Measurements from ENCODE around the gene IMPA2. TPM values are rescaled to one million over a fixed set of nuclear protein-coding genes. Genes with fewer than 3 reads are reported as not detected.
A peak's percentile ranks its signal among the peaks of the same experiment; 100 is the strongest.

Gene IMPA2
- total RNA-seq, 1 experiment from 2014 or later: 13.3 TPM

DNA sequence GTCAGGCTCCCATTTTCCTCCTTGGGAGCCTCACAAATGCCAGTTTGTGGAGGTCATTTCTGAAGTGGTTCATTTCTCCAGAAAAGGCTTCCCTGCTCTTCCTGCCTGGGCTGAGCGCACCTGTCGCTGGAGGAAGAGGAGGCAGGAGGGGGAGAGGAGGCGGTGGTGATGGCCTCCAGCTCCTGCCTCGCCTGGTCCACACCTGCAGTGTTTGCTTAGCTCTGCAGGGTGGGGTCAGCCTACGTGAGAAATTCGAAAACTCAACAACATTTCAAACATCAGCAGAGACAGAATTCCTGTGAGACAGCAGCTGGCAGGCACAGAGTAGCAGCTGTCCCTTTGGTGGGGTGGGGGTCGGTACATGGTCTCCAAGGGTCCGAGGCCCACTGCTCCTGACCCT, 7.9 kb downstream of the IMPA2 start:
- peaks cover 2% of the 10 kb centered on the region for H3K4me1 ChIP-seq (replicated peaks)
- H3K36me3 ChIP-seq: no peaks in the 10 kb centered on the region
- no peak overlapping the region for H3K4me3 ChIP-seq
- no peak for DNase-seq (ENCODE audit: low read depth in 1 of 2, low spot score in 2 of 2)
- no peaks in the 10 kb centered on the region for H3K27me3 ChIP-seq (replicated peaks)
- no peaks in the 10 kb centered on the region for H3K9me3 ChIP-seq (replicated peaks)
- no peak overlapping the region for H3K27ac ChIP-seq

DNA sequence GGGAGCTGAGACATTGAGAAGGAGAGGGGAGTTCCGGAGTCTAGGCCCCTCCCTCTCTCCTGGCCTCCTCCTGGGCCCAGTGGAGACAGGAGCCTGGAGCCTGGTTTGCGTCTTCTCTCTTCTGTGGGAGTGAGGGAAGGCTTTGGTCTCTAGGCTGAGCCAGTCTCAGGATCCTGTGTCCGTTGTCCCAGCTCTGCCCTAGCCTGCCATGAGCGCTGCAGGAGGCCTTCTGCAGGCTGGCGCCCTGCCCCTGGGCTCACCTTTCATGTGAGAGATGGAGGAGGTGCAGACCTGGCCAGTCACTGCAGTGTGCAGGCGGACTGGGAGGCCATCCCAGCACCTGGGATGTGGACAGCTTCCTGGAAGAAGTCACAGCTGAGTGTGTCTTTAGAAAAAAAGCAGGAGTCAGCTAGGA, 8.7 kb downstream of the IMPA2 start:
- H3K9me3 ChIP-seq (replicated peaks): no peaks in the 10 kb centered on the region
- no peak overlapping the region for H3K27ac ChIP-seq
- peaks cover 10% of the 10 kb centered on the region for H3K4me1 ChIP-seq (replicated peaks)
- H3K36me3 ChIP-seq: no peaks in the 10 kb centered on the region
- no peaks in the 10 kb centered on the region for H3K27me3 ChIP-seq (replicated peaks)
- no peak overlapping the region for H3K4me3 ChIP-seq
- DNase-seq (ENCODE audit: low read depth in 1 of 2, low spot score in 2 of 2): no peak

DNA sequence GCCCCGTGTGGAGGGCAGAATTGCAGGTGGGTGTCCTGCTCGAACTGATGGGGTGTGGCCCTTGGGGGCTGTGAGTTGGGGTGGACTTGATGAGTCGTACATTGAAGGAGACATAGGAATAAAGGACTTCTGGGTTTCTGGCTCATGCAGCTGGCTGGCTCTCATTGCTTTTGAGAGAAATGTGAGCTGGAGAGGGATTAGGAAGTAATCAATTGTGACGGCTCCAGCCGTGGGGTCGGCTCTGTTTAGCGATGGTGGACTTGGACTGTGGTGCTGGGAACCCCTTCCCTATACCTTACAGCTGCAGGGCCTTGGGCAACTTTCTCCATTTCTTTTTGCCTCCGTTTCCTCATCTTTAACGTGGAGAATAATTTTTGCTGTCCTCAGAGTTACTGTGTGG, 9.2 kb downstream of the IMPA2 start:
- no peak for DNase-seq (ENCODE audit: low read depth in 1 of 2, low spot score in 2 of 2)
- H3K9me3 ChIP-seq (replicated peaks): no peaks in the 10 kb centered on the region
- H3K4me1 ChIP-seq (replicated peaks): peaks cover 15% of the 10 kb centered on the region
- no peaks in the 10 kb centered on the region for H3K27me3 ChIP-seq (replicated peaks)
- no peak overlapping the region for H3K4me3 ChIP-seq
- H3K36me3 ChIP-seq: no peaks in the 10 kb centered on the region
- H3K27ac ChIP-seq: no peak overlapping the region

DNA sequence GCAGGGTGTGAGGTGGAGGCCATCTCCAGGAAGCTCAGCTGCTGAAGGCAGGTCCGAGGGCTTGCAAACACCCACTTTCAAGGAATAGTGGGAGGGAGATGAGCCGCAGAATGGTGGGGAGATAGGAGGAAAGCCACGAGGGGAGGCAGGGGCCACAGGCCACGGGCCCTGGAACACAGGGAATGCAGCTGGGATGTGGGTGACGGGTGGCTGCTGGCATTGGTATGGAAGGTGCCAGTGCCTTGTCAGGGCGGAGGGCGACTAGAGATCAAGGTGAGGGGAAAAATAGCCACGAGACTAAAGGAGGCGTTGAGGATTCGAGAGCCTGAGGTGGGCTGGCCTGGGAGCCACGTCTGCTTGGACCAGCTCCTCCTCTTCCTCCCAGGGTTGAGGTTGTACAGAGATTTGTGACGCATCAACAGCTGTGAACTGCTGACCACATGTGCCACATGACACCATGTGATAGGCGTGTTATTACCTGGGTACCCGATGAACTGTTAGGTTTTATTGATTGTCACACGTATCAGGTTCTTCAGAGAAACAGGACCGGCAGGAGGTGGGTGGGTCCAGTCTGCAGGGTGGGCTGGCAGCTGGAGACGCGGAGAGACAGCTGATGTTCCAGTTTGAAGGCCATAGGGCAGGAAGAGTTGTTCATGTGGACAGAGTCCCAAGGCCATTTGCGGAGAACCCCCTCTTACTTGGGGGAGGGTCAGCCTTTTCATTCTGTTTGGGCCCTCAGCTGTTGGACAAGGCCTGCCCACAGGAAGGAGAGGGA, 9.9 kb downstream of the IMPA2 start:
- H3K4me3 ChIP-seq: no peak overlapping the region
- H3K27me3 ChIP-seq (replicated peaks): no peaks in the 10 kb centered on the region
- H3K36me3 ChIP-seq: no peaks in the 10 kb centered on the region
- no peak for DNase-seq (ENCODE audit: low read depth in 1 of 2, low spot score in 2 of 2)
- H3K4me1 ChIP-seq (replicated peaks): peaks cover 17% of the 10 kb centered on the region
- no peak overlapping the region for H3K27ac ChIP-seq
- H3K9me3 ChIP-seq (replicated peaks): no peaks in the 10 kb centered on the region

DNA sequence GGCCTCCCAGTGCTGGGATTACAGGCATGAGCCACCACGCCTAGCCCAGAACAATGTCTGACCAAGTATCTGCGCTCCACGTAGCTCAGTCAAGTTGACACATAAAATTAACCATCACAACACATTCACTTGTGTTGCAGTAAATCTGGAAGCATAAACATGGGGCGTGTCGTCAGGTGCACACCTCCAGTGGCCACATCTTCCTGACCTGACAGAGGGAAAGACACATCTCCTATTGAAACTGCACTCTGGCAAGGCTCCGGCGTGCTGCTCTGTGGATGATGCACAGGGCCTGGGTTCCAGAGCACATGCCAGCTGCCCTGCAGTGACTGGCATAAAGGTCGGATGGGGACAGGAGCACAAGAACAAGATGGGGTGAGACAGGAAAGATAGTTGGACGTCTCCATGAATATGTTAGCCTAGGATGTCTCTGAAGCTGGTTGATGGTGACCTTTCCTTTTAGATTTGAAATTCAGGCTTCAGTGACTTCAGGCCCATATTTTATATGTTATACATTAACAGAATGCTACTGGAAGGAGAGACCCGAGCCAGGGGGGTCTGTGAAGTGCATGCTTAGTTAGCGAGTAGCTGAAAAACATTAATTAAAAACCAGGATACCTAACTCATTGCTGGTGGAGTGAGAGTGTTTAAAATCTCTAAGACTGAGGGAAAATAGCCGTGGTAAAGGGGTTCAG, 10.9 kb downstream of the IMPA2 start:
- Histone ChIP-seq H3K4me3 (no peak overlapping the region), H3K27me3 (replicated peaks) (no peaks in the 10 kb centered on the region), H3K4me1 (replicated peaks) (peaks cover 17% of the 10 kb centered on the region), H3K36me3 (no peaks in the 10 kb centered on the region), H3K9me3 (replicated peaks) (no peaks in the 10 kb centered on the region), H3K27ac (no peak overlapping the region)
- no peak for DNase-seq (ENCODE audit: low read depth in 1 of 2, low spot score in 2 of 2)

DNA sequence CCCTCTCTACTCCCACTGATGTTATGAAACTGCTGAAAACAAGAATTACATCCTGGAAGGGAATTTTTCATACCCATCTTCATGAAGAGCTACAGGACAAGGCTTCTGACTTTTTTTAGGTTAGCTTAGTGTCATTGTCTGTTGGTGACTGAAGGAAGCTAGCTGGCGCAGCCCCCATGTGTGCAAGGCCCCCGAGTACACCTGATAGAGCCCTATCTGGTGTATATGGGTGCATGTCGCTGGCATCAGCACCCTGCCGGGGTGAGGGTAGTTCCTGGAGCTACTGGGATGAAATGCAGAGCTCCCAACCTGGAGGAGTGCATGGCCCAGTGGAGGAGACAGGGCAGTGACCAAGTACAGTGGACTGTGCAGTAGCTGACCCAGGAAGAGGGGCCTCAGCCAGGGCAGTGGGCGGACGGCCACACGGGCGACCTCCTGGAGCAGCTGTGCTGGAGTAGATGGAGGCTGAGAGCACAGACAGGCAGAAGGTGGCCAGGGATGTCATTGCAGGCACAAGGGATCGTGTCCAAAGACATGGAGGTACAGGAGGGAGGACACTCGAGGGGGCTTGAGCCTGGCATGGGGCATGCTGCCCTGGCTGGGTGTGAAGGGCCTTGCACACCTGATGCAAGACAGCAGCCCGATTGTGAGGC, 12.1 kb downstream of the IMPA2 start:
- H3K27me3 ChIP-seq (replicated peaks): no peaks in the 10 kb centered on the region
- H3K4me1 ChIP-seq (replicated peaks): peaks cover 17% of the 10 kb centered on the region
- H3K27ac ChIP-seq: no peak overlapping the region
- no peak for DNase-seq (ENCODE audit: low read depth in 1 of 2, low spot score in 2 of 2)
- no peak overlapping the region for H3K4me3 ChIP-seq
- H3K9me3 ChIP-seq (replicated peaks): no peaks in the 10 kb centered on the region
- H3K36me3 ChIP-seq: no peaks in the 10 kb centered on the region

DNA sequence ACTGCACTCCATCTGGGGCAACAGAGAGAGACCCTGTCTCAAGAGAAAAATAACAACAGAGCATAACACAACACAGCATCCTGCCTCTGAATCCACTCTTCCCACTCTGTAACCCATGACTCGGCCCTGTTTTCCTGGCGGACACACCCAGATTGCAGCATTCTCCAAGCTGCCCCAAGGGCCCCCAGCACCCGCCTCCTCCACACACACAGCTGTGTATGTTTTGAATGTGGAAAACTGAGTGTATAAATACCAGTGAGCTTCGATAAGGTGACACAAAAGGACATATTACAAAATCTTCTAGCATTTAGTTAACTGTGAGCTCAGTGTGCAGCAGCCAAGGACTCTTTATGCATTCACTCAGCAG, 13.0 kb downstream of the IMPA2 start:
- DNase-seq (ENCODE audit: low read depth in 1 of 2, low spot score in 2 of 2): peak in 1 of 2 experiments; percentile 16
- no peak overlapping the region for H3K27ac ChIP-seq

DNA sequence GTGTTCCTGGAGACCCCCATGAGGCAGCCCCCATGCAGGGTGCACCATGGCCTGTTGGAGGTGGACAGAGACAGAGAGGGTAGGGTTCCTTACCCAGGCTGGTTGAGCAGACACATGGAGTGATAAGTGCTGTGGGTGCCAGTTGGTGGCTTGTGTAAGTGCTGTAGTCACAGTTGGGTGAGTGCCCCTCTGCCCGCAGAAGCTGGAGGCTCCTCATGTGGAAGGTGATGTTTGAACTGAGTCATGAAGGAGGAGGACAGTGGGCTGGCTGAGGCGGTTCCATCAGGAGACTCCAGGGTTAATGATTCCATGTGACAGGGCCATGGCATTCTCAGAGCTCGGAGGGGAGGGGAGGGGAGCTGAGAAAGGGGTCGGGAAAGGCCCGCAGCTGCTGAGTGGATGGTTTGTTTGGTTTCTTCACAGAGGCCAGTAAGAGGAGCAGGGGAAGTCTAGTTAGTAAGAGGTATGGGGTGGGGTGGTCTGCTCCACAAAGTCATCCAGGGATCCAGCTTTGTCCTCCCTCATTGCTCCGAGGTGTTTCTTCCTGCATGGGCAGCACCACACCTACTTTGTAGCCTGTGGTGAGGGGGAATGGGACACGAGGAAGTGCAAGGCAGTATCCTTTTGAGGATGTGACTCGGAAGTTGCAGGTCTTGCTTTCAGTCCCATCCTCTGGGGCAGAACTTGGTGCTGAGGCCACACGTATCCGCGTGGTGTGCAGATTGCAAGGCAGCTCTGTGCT, 13.6 kb downstream of the IMPA2 start:
- Histone ChIP-seq H3K4me1 (replicated peaks) (peaks cover 17% of the 10 kb centered on the region), H3K9me3 (replicated peaks) (no peaks in the 10 kb centered on the region), H3K27ac (no peak overlapping the region), H3K27me3 (replicated peaks) (no peaks in the 10 kb centered on the region), H3K36me3 (no peaks in the 10 kb centered on the region), H3K4me3 (no peak overlapping the region)
- peak in 1 of 2 experiments; percentile 7 for DNase-seq (ENCODE audit: low read depth in 1 of 2, low spot score in 2 of 2)

More for the DNA sequence above, 13.0 kb downstream of the IMPA2 start:
- H3K36me3 ChIP-seq: no peaks in the 10 kb centered on the region
- H3K4me1 ChIP-seq (replicated peaks): peaks cover 17% of the 10 kb centered on the region
- H3K4me3 ChIP-seq: no peak overlapping the region
- H3K9me3 ChIP-seq (replicated peaks): no peaks in the 10 kb centered on the region
- H3K27me3 ChIP-seq (replicated peaks): no peaks in the 10 kb centered on the region

DNA sequence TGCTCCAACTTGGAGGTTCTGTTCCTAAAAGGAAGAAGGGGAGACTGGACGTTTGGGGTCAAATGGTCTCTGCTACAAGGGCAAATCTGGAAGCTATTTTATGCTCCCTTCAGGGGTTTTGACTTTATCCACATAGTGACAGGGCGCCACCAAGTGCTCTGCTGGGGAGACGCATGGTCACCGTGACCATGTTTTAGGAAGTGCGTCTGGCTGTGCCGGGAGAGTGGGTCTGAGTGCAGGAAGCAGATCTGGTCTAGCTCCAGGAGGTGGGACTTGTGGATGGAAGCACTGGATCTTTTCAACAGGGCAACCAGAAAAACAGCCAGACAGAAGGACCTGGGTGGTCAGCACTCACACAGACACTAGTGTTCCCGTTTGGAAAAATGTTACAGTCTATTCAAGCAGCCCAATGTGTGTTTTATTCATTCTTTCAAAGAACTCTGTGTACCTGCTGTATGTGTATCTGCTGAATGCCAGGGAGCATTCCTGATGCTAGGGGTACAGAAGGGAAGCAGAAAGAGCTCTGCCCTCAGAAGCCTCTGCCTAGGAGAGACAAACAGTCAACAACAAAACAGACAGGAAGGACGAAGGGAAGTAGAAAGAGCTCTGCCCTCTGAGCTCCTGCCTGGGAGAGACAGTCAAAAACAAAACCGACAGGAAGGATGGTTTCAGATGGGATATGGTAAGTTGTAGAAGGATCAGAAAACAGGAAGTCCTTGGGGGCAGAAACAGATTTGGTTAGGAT, 14.3 kb downstream of the IMPA2 start:
- peak; percentile 61 to 64 for DNase-seq (ENCODE audit: low read depth in 1 of 2, low spot score in 2 of 2)

DNA sequence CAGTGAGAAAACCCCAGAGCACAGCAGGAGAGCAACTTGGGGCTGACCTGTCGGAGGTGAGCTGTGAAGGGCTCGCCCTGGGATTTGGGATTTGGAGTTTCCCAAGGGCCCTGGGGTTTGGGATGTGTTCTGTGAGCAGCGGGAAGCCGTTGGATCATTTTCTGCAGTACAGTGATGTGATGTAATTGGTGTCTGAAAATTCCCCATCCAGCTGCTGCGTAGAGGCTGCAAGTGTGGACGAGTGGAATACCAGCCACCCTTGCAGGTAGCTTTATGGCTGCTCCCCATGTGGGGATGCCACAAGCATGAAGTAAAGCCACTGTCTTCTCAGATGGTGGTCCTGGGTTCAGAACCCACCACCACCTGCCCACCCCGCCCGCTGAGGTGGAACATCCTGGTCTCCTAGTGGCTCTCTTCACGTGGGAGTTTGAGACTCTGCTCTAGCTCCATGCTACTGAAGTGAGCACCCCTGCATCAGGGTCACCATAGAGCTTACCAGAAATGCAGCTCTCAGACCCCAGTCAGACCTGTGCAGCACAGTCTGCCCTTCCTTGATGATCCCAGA, 15.0 kb downstream of the IMPA2 start:
- no peak overlapping the region for H3K27ac ChIP-seq
- H3K27me3 ChIP-seq (replicated peaks): no peaks in the 10 kb centered on the region
- H3K4me3 ChIP-seq: no peak overlapping the region
- H3K9me3 ChIP-seq (replicated peaks): no peaks in the 10 kb centered on the region
- peaks cover 17% of the 10 kb centered on the region for H3K4me1 ChIP-seq (replicated peaks)
- no peaks in the 10 kb centered on the region for H3K36me3 ChIP-seq
- DNase-seq (ENCODE audit: low read depth in 1 of 2, low spot score in 2 of 2): no peak

More for the DNA sequence above, 14.3 kb downstream of the IMPA2 start:
- H3K36me3 ChIP-seq: no peaks in the 10 kb centered on the region
- no peaks in the 10 kb centered on the region for H3K27me3 ChIP-seq (replicated peaks)
- no peak overlapping the region for H3K27ac ChIP-seq
- H3K4me1 ChIP-seq (replicated peaks): peaks cover 17% of the 10 kb centered on the region
- H3K4me3 ChIP-seq: no peak overlapping the region
- no peaks in the 10 kb centered on the region for H3K9me3 ChIP-seq (replicated peaks)

DNA sequence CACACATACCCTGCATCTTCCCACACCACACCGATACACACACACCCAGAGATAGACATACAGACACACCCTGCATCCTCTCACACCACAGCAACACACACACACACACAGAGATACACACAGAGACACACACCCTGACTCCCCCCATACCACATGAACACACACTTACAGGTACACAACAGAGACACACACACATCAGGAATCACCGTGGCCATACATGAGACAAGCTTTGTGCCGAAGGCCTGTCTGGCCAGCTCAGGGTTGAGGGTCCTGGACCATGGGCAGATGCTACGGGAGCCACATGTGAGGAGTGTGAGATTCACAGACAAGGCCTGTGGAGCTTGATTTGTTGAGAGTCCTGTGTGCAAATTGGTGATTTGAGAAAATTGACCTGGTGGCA, 15.6 kb downstream of the IMPA2 start:
- peaks cover 17% of the 10 kb centered on the region for H3K4me1 ChIP-seq (replicated peaks)
- H3K27ac ChIP-seq: no peak overlapping the region
- H3K27me3 ChIP-seq (replicated peaks): no peaks in the 10 kb centered on the region
- no peak for DNase-seq (ENCODE audit: low read depth in 1 of 2, low spot score in 2 of 2)
- no peaks in the 10 kb centered on the region for H3K36me3 ChIP-seq
- H3K4me3 ChIP-seq: no peak overlapping the region
- no peaks in the 10 kb centered on the region for H3K9me3 ChIP-seq (replicated peaks)

DNA sequence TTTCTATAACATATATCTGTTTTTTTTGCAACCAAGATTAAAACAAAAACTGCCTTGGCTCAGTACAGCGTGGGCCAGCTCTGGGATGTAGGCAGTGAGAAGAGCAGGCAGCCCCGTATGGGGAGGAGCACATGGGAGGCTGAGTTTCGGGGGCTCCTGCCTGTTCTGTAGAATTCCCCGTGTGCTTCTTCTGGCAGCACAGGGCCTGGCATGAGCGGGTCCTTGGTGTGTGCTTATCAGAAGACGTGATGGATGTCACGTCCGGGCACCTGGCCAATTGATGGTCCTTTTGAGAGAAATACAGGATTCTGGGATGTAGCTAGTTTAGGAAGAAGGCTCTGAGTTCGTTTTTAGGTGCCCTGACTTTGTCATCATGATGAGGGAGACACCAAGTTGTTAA, 16.2 kb downstream of the IMPA2 start:
- DNase-seq (ENCODE audit: low read depth in 1 of 2, low spot score in 2 of 2): no peak
- Histone ChIP-seq H3K9me3 (replicated peaks) (no peaks in the 10 kb centered on the region), H3K36me3 (no peaks in the 10 kb centered on the region), H3K27me3 (replicated peaks) (no peaks in the 10 kb centered on the region), H3K4me3 (no peak overlapping the region), H3K27ac (no peak overlapping the region), H3K4me1 (replicated peaks) (peaks cover 17% of the 10 kb centered on the region)

DNA sequence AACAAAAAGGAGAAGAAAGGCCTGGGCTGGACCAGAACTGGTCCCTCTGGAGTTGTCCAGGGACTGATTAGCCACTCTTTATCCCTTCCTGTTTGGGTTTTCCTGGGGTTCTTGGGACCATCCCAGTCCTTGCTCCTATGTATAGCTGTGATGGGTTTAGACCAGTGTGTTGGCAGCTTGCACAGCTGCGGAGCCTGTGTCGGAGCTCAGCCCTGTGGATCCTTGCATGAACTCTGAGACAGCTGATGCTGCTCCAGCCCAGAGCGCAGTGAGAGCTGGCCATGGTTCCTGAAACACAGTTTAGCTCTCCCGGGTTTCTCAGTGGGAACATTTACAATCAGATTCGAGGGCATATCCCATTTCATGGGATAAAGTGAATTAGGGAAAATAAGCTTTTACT, 16.9 kb downstream of the IMPA2 start:
- Histone ChIP-seq H3K36me3 (no peaks in the 10 kb centered on the region), H3K27ac (no peak overlapping the region), H3K4me3 (no peak overlapping the region), H3K4me1 (replicated peaks) (peaks cover 17% of the 10 kb centered on the region), H3K9me3 (replicated peaks) (no peaks in the 10 kb centered on the region), H3K27me3 (replicated peaks) (no peaks in the 10 kb centered on the region)
- DNase-seq (ENCODE audit: low read depth in 1 of 2, low spot score in 2 of 2): no peak
